ENCODE data around the gene MCM3. TPM values are rescaled to one million over a fixed set of nuclear protein-coding genes. Genes with fewer than 3 reads are reported as not detected.

MCM3 gene
- total RNA-seq, 1 donor from 2014 or later: 21.6 TPM

DNA sequence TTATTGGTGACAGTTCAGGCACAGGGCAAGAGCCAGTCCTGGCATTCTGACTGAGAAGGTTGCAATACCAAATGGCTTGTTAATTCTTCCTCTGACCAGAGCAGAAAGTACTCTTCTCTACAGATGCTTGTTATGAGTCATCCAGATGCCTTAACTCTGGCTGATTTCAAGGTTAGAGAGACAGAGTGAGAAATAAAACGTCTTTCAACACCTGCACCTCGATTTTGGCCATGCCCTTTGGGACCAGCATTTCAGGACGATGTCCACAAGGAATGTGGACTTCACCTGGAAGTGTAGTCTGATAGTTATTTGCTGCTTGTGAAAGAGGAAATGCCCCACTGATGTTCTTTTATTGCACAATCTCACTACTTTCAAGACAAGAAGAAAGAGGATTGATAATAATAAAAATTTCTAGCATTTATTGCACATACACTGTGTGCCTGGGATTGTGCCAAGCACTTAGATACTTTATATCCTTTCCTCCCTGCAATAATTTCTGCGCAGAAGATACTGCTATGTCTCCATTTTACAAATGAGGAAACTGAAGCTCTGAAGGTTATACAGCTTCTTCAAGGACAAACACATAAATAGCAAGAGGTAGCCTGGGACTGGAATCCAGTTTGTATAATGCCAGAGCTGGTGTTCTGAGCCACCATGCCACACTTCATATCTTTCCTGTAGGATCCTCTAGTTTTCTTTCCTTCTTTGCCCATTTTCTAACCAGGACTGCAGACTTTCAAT is 33.5 kb upstream of the MCM3 start:
- peaks cover 13% of the 10 kb centered on the region for H3K27me3 Mint-ChIP-seq (ENCODE audit: low read depth, unreplicated experiment)

GRCh38 chr6:52317211-52317610 is 32.7 kb upstream of the MCM3 start:
- Histone ChIP-seq H3K79me2 (ENCODE audit: insufficient read depth, low read length) (no peaks in the 10 kb centered on the region), H3K9me3 (ENCODE audit: insufficient read depth, low read depth, low read length) (no peaks in the 10 kb centered on the region), H2AFZ (ENCODE audit: low read depth, low read length) (no peak overlapping the region), H3K9ac (ENCODE audit: low read length) (no peak overlapping the region), H3K27me3 (ENCODE audit: insufficient read depth, low read length) (no peaks in the 10 kb centered on the region), H3K27ac (ENCODE audit: low read depth, low read length) (no peak overlapping the region), H3K4me2 (ENCODE audit: low read length) (no peak overlapping the region), H3K36me3 (ENCODE audit: insufficient read depth, low read length) (no peaks in the 10 kb centered on the region), H3K4me1 (ENCODE audit: insufficient read depth, low read length) (no peaks in the 10 kb centered on the region), H3K4me3 (ENCODE audit: insufficient read depth, low read depth, low read length) (no peak overlapping the region), H4K20me1 (ENCODE audit: insufficient read depth, low read length) (no peaks in the 10 kb centered on the region)
- Mint-ChIP-seq H3K4me3 (ENCODE audit: unreplicated experiment) (no peak overlapping the region), H3K9me3 (ENCODE audit: unreplicated experiment) (no peaks in the 10 kb centered on the region), H3K4me1 (ENCODE audit: low read depth, unreplicated experiment) (peaks cover 9% of the 10 kb centered on the region), H3K27ac (ENCODE audit: unreplicated experiment) (no peak overlapping the region), H3K36me3 (ENCODE audit: low read depth, unreplicated experiment) (no peaks in the 10 kb centered on the region), H3K27me3 (ENCODE audit: low read depth, unreplicated experiment) (peaks cover 7% of the 10 kb centered on the region)
- FAIRE-seq: no peak
- DNase-seq (ENCODE audit: low read depth): no peak
- TF ChIP-seq EZH2 (IDR thresholded peaks at IDR 0.05; ENCODE audit: insufficient read depth, low read length): no peak
- TF ChIP-seq, protein P1, sequence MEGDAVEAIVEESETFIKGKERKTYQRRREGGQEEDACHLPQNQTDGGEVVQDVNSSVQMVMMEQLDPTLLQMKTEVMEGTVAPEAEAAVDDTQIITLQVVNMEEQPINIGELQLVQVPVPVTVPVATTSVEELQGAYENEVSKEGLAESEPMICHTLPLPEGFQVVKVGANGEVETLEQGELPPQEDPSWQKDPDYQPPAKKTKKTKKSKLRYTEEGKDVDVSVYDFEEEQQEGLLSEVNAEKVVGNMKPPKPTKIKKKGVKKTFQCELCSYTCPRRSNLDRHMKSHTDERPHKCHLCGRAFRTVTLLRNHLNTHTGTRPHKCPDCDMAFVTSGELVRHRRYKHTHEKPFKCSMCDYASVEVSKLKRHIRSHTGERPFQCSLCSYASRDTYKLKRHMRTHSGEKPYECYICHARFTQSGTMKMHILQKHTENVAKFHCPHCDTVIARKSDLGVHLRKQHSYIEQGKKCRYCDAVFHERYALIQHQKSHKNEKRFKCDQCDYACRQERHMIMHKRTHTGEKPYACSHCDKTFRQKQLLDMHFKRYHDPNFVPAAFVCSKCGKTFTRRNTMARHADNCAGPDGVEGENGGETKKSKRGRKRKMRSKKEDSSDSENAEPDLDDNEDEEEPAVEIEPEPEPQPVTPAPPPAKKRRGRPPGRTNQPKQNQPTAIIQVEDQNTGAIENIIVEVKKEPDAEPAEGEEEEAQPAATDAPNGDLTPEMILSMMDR (IDR thresholded peaks at IDR 0.05; ENCODE audit: insufficient read depth, low read depth, low read length): no peak

More for the DNA sequence above, 33.5 kb upstream of the MCM3 start:
- Histone ChIP-seq H3K4me1 (ENCODE audit: insufficient read depth, low read length) (no peaks in the 10 kb centered on the region), H3K9ac (ENCODE audit: low read length) (no peak overlapping the region), H3K27me3 (ENCODE audit: insufficient read depth, low read length) (no peaks in the 10 kb centered on the region), H3K36me3 (ENCODE audit: insufficient read depth, low read length) (no peaks in the 10 kb centered on the region), H4K20me1 (ENCODE audit: insufficient read depth, low read length) (no peaks in the 10 kb centered on the region), H3K4me3 (ENCODE audit: insufficient read depth, low read depth, low read length) (no peak overlapping the region), H3K27ac (ENCODE audit: low read depth, low read length) (no peak overlapping the region), H3K79me2 (ENCODE audit: insufficient read depth, low read length) (no peaks in the 10 kb centered on the region), H3K9me3 (ENCODE audit: insufficient read depth, low read depth, low read length) (no peaks in the 10 kb centered on the region), H2AFZ (ENCODE audit: low read depth, low read length) (no peak overlapping the region), H3K4me2 (ENCODE audit: low read length) (no peak overlapping the region)
- no peak overlapping the region for H3K27ac Mint-ChIP-seq (ENCODE audit: unreplicated experiment)
- TF ChIP-seq EZH2 (IDR thresholded peaks at IDR 0.05; ENCODE audit: insufficient read depth, low read length): no peak
- TF ChIP-seq, protein P1 (IDR thresholded peaks at IDR 0.05; ENCODE audit: insufficient read depth, low read depth, low read length): no peak
- DNase-seq (ENCODE audit: low read depth) (peak; percentile 30), FAIRE-seq (no peak)
- H3K4me1 Mint-ChIP-seq (ENCODE audit: low read depth, unreplicated experiment): peaks cover 5% of the 10 kb centered on the region
- H3K9me3 Mint-ChIP-seq (ENCODE audit: unreplicated experiment): no peaks in the 10 kb centered on the region
- H3K4me3 Mint-ChIP-seq (ENCODE audit: unreplicated experiment): no peak overlapping the region
- H3K36me3 Mint-ChIP-seq (ENCODE audit: low read depth, unreplicated experiment): no peaks in the 10 kb centered on the region

- Histone ChIP-seq H3K4me3 (ENCODE audit: insufficient read depth, low read depth, low read length) (no peak overlapping the region), H3K9ac (ENCODE audit: low read length) (no peak overlapping the region), H3K27ac (ENCODE audit: low read depth, low read length) (no peak overlapping the region), H3K4me1 (ENCODE audit: insufficient read depth, low read length) (no peaks in the 10 kb centered on the region), H3K79me2 (ENCODE audit: insufficient read depth, low read length) (no peaks in the 10 kb centered on the region), H2AFZ (ENCODE audit: low read depth, low read length) (no peak overlapping the region), H3K4me2 (ENCODE audit: low read length) (no peak overlapping the region), H3K36me3 (ENCODE audit: insufficient read depth, low read length) (no peaks in the 10 kb centered on the region), H3K27me3 (ENCODE audit: insufficient read depth, low read length) (no peaks in the 10 kb centered on the region), H3K9me3 (ENCODE audit: insufficient read depth, low read depth, low read length) (no peaks in the 10 kb centered on the region), H4K20me1 (ENCODE audit: insufficient read depth, low read length) (no peaks in the 10 kb centered on the region)
- Mint-ChIP-seq H3K27ac (ENCODE audit: unreplicated experiment) (no peak overlapping the region), H3K9me3 (ENCODE audit: unreplicated experiment) (no peaks in the 10 kb centered on the region), H3K27me3 (ENCODE audit: low read depth, unreplicated experiment) (no peaks in the 10 kb centered on the region), H3K4me3 (ENCODE audit: unreplicated experiment) (no peak overlapping the region), H3K36me3 (ENCODE audit: low read depth, unreplicated experiment) (no peaks in the 10 kb centered on the region), H3K4me1 (ENCODE audit: low read depth, unreplicated experiment) (peaks cover 9% of the 10 kb centered on the region)
- no peak for DNase-seq (ENCODE audit: low read depth)
- no peak for FAIRE-seq
- TF ChIP-seq, protein P1 (IDR thresholded peaks at IDR 0.05; ENCODE audit: insufficient read depth, low read depth, low read length): no peak
- no peak for TF ChIP-seq EZH2 (IDR thresholded peaks at IDR 0.05; ENCODE audit: insufficient read depth, low read length)
Measured at GRCh38 chr6:52314752-52315151, 30.2 kb upstream of the MCM3 start.
